GM20431 (cell line): Measurements from ENCODE around the gene TRA2B.

Experiments used
- in situ Hi-C: fragments of 300-500 bp; cut with MseI, MboI; formaldehyde crosslinking; loops from one replicate; pipeline ENCODE4 v1.15.0; 2020; ENCODE audit warnings: low sequenced_read_pairs; ENCODE audit not compliant: unreplicated experiment

TRA2B gene

GRCh38 chr3:185937689-185938374 is at the start of gene TRA2B:
TSS of gene TRA2B (minus strand) at chr3:185938014. CDS start at chr3:185937860, 154 bp downstream.
- in situ Hi-C loops = no loop called here

- in situ Hi-C loops = loop anchor here (10.0 kb wide), 2 partner anchors 259 to 559 kb away; partner anchors contain the start of gene CRYGS
These were observed 48.5 kb upstream of the TRA2B start for GRCh38 chr3:185986198-185986777.

- in situ Hi-C loops = loop anchor here (10.0 kb wide), 2 partner anchors 261 to 561 kb away; partner anchors contain the start of gene CRYGS
These were observed 46.4 kb upstream of the TRA2B start for GRCh38 chr3:185984203-185984602.

- in situ Hi-C loops = loop anchor here (10.0 kb wide), 2 partner anchors 261 to 561 kb away; partner anchors contain the start of gene CRYGS
These were observed 45.8 kb upstream of the TRA2B start for GRCh38 chr3:185983495-185984141.

- in situ Hi-C loops = loop anchor here (10.0 kb wide), 2 partner anchors 262 to 562 kb away; partner anchors contain the start of gene CRYGS
These were observed 44.8 kb upstream of the TRA2B start for GRCh38 chr3:185982632-185983031.

GRCh38 chr3:185981621-185982020 is 43.8 kb upstream of the TRA2B start:
- in situ Hi-C loops = loop anchor here (10.0 kb wide), 2 partner anchors 263 to 563 kb away; partner anchors contain the start of gene CRYGS

- in situ Hi-C loops = loop anchor here (10.0 kb wide), 2 partner anchors 265 to 565 kb away; partner anchors contain the start of gene CRYGS
These were observed 41.9 kb upstream of the TRA2B start for GRCh38 chr3:185979721-185980121.

- in situ Hi-C loops = no loop called here
These were observed 40.7 kb upstream of the TRA2B start for GRCh38 chr3:185978516-185978915.

GRCh38 chr3:185977679-185978040 is 39.8 kb upstream of the TRA2B start:
- in situ Hi-C loops = no loop called here

- in situ Hi-C loops = no loop called here
These were observed 39.3 kb upstream of the TRA2B start for GRCh38 chr3:185976977-185977678.

GRCh38 chr3:185976100-185976499 is 38.3 kb upstream of the TRA2B start:
- in situ Hi-C loops = no loop called here

GRCh38 chr3:185971579-185971978 is 33.8 kb upstream of the TRA2B start:
- in situ Hi-C loops = no loop called here

GRCh38 chr3:185968168-185968567 is 30.4 kb upstream of the TRA2B start:
- in situ Hi-C loops = no loop called here

GRCh38 chr3:185966655-185967054 is 28.8 kb upstream of the TRA2B start:
- in situ Hi-C loops = no loop called here

GRCh38 chr3:185965496-185965895 is 27.7 kb upstream of the TRA2B start:
- in situ Hi-C loops = no loop called here

- in situ Hi-C loops = no loop called here
These were observed 23.9 kb upstream of the TRA2B start for GRCh38 chr3:185961675-185962232.

- in situ Hi-C loops = no loop called here
These were observed 22.9 kb upstream of the TRA2B start for GRCh38 chr3:185960522-185961288.

- in situ Hi-C loops = no loop called here
These were observed 22.1 kb upstream of the TRA2B start for GRCh38 chr3:185959609-185960521.
